ENCODE results near the gene RBM10. TPM values are rescaled to one million over a fixed set of nuclear protein-coding genes. Genes with fewer than 3 reads are reported as not detected.

Gene RBM10
- total and polyA plus RNA-seq, 2 of the 13 experiments (the other 11 are each of a cell fraction or from before 2014, with no cell fraction given): 15.9 to 43.1 TPM

DNA sequence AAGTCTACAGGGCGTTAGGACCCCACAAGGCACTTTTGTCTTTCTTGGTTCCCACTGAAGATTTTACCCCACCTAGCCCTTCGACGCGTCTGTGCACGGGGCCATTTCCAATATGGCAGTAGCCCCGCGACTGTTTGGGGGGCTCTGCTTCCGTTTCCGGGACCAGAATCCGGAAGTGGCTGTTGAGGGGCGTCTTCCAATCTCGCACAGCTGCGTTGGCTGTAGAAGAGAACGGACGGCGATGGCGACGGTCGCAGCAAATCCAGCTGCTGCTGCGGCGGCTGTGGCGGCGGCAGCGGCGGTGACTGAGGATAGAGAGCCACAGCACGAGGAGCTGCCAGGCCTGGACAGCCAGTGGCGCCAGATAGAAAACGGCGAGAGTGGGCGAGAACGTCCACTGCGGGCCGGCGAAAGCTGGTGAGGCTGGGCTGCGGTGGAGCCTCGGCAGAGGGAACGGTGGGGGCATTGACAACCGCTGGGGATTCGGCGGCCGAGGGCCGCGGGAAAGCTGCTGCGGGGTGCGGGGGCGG lies 87.8 kb downstream of the RBM10 start, which contains the start of gene USP11:
Gene USP11, plus strand, starts transcription at position 207 of the 530 bp plus-strand sequence. Its CDS starts 35 bp downstream, at position 242.
- ATAC-seq (peak; percentile 68), FAIRE-seq (no peak), DNase-seq (ENCODE audit: low spot score) (peak; percentile 47)
- intact Hi-C loops (cut with micrococcal nuclease; ENCODE audit: unreplicated experiment): loop anchor here (10.0 kb wide), 1 partner anchor 82 kb away; no protein-coding TSS in a partner anchor
- no TSS peak for BruUV-seq (replicated peaks)
- H2AFZ ChIP-seq (ENCODE audit: low read length): no peak within 1 kb of the TSS
- peaks cover 29% of the 10 kb centered on the region for H3K79me2 ChIP-seq (ENCODE audit: insufficient read depth, low read length)
- H3K9me3 ChIP-seq (ENCODE audit: low read length): no peaks in the 10 kb centered on the region
- peak within 1 kb of the TSS; percentile 89 for H3K4me2 ChIP-seq (ENCODE audit: low read depth, low read length)
- WGBS (ENCODE audit: low lambda C conversion rate): 3% methylated on average over 11 of the region's 46 CpGs
- H3K4me3 ChIP-seq (replicated peaks in 1 of 3; ENCODE audit: insufficient read depth in 1 of 3, low read depth in 2 of 3, low read length in 3 of 3): peak within 1 kb of the TSS; percentile 67 to 73 (median 69)
- peaks cover 41% of the 10 kb centered on the region for H3K4me1 ChIP-seq (ENCODE audit: insufficient read depth, low read length)
- H3K36me3 ChIP-seq (replicated peaks in 1 of 2; ENCODE audit: control insufficient read depth in 1 of 2, insufficient read depth in 2 of 2, low read length in 2 of 2): peaks cover 0 to 2% of the 10 kb centered on the region in 2 experiments; a peak in 1 of 5 replicates
- H3K27me3 ChIP-seq (ENCODE audit: control insufficient read depth in 1 of 2, insufficient read depth in 2 of 2, low read length in 2 of 2): no peaks in the 10 kb centered on the region; a peak in 1 of 5 replicates
- H4K20me1 ChIP-seq (ENCODE audit: insufficient read depth, low read length): no peaks in the 10 kb centered on the region
- H3K27ac ChIP-seq (ENCODE audit: extremely low read length, insufficient read depth, low read length): peak within 1 kb of the TSS; percentile 90
- ChIA-PET POLR2A (interaction anchor here (0.8 to 3.5 kb wide), 10 partner anchors 13 to 88 kb away, joined by 3 to 69 read pairs (median 5); partner anchors contain the start of genes CDK16 and NDUFB11), CTCF (ENCODE audit: low intra/inter-chr PET ratio, low total read pairs) (no interaction called here)
- peak within 1 kb of the TSS; percentile 87 for H3K9ac ChIP-seq (ENCODE audit: insufficient read depth, low read depth, low read length)
- in situ Hi-C loops (cut with HindIII; ENCODE audit: extremely low pct_ligation_motif_present, low pct_unique_long_range_greater_than_20kb): no loop called here
- TF ChIP-seq AKNA (CRISPR knock-in tag; IDR thresholded peaks at IDR 0.05; ENCODE audit: borderline replicate concordance) (no peak), ARID5B (CRISPR knock-in tag; IDR thresholded peaks at IDR 0.05) (no peak), YEATS4 (CRISPR knock-in tag; IDR thresholded peaks at IDR 0.05; ENCODE audit: borderline replicate concordance) (peak; percentile 56), NKX3-1 (CRISPR knock-in tag; IDR thresholded peaks at IDR 0.05) (0 out of 2 replicates have a peak, but pooled peaks have one; percentile 22), SALL1 (CRISPR knock-in tag; IDR thresholded peaks at IDR 0.05) (peak; percentile 49), NONO (IDR thresholded peaks at IDR 0.05) (no peak), NONO (CRISPR knock-in tag; conservative IDR thresholded peaks at IDR 0.05) (0 out of 2 replicates have a peak, but pooled peaks have one; percentile 28)
- TF ChIP-seq, protein P1, sequence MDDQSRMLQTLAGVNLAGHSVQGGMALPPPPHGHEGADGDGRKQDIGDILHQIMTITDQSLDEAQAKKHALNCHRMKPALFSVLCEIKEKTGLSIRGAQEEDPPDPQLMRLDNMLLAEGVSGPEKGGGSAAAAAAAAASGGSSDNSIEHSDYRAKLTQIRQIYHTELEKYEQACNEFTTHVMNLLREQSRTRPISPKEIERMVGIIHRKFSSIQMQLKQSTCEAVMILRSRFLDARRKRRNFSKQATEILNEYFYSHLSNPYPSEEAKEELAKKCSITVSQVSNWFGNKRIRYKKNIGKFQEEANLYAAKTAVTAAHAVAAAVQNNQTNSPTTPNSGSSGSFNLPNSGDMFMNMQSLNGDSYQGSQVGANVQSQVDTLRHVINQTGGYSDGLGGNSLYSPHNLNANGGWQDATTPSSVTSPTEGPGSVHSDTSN (CRISPR knock-in tag; IDR thresholded peaks at IDR 0.05; ENCODE audit: borderline replicate concordance): no peak
- TF ChIP-seq, protein P2, sequence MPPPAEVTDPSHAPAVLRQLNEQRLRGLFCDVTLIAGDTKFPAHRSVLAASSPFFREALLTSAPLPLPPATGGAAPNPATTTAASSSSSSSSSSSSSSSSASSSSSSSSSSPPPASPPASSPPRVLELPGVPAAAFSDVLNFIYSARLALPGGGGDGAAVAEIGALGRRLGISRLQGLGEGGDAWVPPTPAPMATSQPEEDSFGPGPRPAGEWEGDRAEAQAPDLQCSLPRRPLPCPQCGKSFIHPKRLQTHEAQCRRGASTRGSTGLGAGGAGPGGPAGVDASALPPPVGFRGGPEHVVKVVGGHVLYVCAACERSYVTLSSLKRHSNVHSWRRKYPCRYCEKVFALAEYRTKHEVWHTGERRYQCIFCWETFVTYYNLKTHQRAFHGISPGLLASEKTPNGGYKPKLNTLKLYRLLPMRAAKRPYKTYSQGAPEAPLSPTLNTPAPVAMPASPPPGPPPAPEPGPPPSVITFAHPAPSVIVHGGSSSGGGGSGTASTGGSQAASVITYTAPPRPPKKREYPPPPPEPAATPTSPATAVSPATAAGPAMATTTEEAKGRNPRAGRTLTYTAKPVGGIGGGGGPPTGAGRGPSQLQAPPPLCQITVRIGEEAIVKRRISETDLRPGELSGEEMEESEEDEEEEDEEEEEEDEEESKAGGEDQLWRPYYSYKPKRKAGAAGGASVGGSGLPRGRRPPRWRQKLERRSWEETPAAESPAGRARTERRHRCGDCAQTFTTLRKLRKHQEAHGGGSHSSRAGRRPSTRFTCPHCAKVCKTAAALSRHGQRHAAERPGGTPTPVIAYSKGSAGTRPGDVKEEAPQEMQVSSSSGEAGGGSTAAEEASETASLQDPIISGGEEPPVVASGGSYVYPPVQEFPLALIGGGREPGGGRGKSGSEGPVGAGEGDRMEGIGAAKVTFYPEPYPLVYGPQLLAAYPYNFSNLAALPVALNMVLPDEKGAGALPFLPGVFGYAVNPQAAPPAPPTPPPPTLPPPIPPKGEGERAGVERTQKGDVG (CRISPR knock-in tag; IDR thresholded peaks at IDR 0.05; ENCODE audit: borderline replicate concordance): 0 out of 2 replicates have a peak, but pooled peaks have one; percentile 25

Measured in HepG2 (cell line).